Adrenal gland (tissue), 5 donors: Measurements from ENCODE around the gene PLXDC2.

Experiments
- POLR2A ChIP-seq, 2 donors: fragments of 450-650 bp; IDR thresholded peaks; one replicate each; pipeline ENCODE4 v1.6.1; 2017; ENCODE audit warnings: antibody characterized with exemption in 2 of 2, mild to moderate bottlenecking in 2 of 2, moderate library complexity in 1 of 2
- TF ChIP-seq, protein P1 (sequence below), 6 experiments: fragments of 450-650 bp in 4 of 6; fragments of 200-600 bp in 2 of 6; sonication (generic) in 1 of 6; IDR thresholded peaks; 1 replicate in 5 of 6; 2 replicates in 1 of 6; pipeline versions ENCODE4 v1.5.1 to v1.8.0; 2016 to 2021; ENCODE audit warnings: antibody characterized with exemption in 6 of 6, mild to moderate bottlenecking in 2 of 6, moderate library complexity in 1 of 6
- donor health status: DM: no; HTN: no; CAD: no.

DNA sequence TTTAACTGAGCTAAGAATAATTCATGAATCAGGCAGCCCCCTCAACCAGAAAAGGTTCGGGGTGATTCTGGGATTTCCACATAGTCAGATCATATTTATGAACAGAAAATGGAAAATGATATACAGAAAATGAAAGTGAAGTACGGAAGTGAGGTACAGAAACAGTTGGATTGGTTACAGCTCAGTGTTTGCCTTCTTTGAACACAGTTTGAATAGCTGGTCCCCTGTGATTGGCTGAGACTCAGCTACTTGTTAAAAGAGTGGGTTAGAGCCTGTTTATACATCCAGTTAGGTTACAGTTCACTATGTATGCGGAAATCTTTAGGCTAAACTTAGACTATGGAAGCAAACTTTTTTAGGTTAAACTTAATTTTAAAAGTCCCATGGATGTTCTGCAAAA lies 511.7 kb downstream of the PLXDC2 start:
- TF ChIP-seq, protein P1, sequence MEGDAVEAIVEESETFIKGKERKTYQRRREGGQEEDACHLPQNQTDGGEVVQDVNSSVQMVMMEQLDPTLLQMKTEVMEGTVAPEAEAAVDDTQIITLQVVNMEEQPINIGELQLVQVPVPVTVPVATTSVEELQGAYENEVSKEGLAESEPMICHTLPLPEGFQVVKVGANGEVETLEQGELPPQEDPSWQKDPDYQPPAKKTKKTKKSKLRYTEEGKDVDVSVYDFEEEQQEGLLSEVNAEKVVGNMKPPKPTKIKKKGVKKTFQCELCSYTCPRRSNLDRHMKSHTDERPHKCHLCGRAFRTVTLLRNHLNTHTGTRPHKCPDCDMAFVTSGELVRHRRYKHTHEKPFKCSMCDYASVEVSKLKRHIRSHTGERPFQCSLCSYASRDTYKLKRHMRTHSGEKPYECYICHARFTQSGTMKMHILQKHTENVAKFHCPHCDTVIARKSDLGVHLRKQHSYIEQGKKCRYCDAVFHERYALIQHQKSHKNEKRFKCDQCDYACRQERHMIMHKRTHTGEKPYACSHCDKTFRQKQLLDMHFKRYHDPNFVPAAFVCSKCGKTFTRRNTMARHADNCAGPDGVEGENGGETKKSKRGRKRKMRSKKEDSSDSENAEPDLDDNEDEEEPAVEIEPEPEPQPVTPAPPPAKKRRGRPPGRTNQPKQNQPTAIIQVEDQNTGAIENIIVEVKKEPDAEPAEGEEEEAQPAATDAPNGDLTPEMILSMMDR (IDR thresholded peaks at IDR 0.05): no peak
- no peak for TF ChIP-seq POLR2A (IDR thresholded peaks at IDR 0.05)
